ENCODE data around the gene EIF4A2. TPM values are rescaled to one million over a fixed set of nuclear protein-coding genes. Genes with fewer than 3 reads are reported as not detected.

The EIF4A2 gene
- total and polyA plus RNA-seq, 2 of the 13 experiments (the other 11 are each of a cell fraction or from before 2014, with no cell fraction given), result 480 to 596 TPM

DNA sequence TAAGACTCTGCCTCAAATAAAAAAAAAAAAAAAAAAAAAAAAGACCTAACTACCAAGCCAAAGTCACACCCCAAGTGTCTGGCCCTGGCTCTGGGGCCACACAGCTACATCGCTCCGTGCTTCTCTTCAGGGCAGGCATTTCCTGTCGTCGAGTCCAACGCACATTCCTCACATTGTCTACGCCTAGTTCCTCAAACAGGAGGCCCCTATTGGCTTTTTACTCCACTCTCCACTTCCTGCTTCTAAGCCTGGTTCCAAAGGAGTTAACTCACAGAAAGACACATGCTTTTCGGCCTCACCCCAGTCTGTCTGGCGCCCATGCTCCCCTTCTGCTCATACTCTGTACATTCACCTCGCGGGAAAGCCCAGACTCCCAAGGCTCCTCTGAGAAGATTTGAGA lies 37.4 kb upstream of the EIF4A2 start (continued):
- TF ChIP-seq, protein P1, sequence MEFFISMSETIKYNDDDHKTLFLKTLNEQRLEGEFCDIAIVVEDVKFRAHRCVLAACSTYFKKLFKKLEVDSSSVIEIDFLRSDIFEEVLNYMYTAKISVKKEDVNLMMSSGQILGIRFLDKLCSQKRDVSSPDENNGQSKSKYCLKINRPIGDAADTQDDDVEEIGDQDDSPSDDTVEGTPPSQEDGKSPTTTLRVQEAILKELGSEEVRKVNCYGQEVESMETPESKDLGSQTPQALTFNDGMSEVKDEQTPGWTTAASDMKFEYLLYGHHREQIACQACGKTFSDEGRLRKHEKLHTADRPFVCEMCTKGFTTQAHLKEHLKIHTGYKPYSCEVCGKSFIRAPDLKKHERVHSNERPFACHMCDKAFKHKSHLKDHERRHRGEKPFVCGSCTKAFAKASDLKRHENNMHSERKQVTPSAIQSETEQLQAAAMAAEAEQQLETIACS (CRISPR knock-in tag; IDR thresholded peaks at IDR 0.05), result no peak
- TF ChIP-seq SAP130 (CRISPR knock-in tag; IDR thresholded peaks at IDR 0.05; ENCODE audit: low read depth) (peak; percentile 80), MXI1 (IDR thresholded peaks at IDR 0.05; ENCODE audit: borderline replicate concordance, low read depth, low read length) (peak; percentile 25; the same call in 1 of the 3 replicates), ELF1 (CRISPR knock-in tag; IDR thresholded peaks at IDR 0.05) (peak; percentile 91), ARNTL (CRISPR knock-in tag; IDR thresholded peaks at IDR 0.05) (0 out of 2 replicates have a peak, but pooled peaks have one; percentile 47), NFYB (CRISPR knock-in tag; IDR thresholded peaks at IDR 0.05) (peak; percentile 70), SOX6 (IDR thresholded peaks at IDR 0.05) (no peak), SOX6 (CRISPR knock-in tag; IDR thresholded peaks at IDR 0.05) (peak; percentile 42), ZNF567 (CRISPR knock-in tag; IDR thresholded peaks at IDR 0.05; ENCODE audit: borderline replicate concordance) (no peak), KAT8 (CRISPR knock-in tag; IDR thresholded peaks at IDR 0.05) (peak; percentile 86), GFI1 (CRISPR knock-in tag; IDR thresholded peaks at IDR 0.05; ENCODE audit: borderline replicate concordance) (no peak), HNRNPL (IDR thresholded peaks at IDR 0.05; ENCODE audit: low read depth, low read length) (no peak)
- TF ChIP-seq, protein P2, sequence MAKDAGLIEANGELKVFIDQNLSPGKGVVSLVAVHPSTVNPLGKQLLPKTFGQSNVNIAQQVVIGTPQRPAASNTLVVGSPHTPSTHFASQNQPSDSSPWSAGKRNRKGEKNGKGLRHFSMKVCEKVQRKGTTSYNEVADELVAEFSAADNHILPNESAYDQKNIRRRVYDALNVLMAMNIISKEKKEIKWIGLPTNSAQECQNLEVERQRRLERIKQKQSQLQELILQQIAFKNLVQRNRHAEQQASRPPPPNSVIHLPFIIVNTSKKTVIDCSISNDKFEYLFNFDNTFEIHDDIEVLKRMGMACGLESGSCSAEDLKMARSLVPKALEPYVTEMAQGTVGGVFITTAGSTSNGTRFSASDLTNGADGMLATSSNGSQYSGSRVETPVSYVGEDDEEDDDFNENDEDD (CRISPR knock-in tag; IDR thresholded peaks at IDR 0.05; ENCODE audit: borderline replicate concordance), result peak; percentile 70; the same call in 1 of the 2 replicates
- TF ChIP-seq, protein P3, sequence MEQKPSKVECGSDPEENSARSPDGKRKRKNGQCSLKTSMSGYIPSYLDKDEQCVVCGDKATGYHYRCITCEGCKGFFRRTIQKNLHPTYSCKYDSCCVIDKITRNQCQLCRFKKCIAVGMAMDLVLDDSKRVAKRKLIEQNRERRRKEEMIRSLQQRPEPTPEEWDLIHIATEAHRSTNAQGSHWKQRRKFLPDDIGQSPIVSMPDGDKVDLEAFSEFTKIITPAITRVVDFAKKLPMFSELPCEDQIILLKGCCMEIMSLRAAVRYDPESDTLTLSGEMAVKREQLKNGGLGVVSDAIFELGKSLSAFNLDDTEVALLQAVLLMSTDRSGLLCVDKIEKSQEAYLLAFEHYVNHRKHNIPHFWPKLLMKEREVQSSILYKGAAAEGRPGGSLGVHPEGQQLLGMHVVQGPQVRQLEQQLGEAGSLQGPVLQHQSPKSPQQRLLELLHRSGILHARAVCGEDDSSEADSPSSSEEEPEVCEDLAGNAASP (CRISPR knock-in tag; IDR thresholded peaks at IDR 0.05; ENCODE audit: borderline replicate concordance), result 0 out of 2 replicates have a peak, but pooled peaks have one; percentile 41
- TF ChIP-seq, protein P4, sequence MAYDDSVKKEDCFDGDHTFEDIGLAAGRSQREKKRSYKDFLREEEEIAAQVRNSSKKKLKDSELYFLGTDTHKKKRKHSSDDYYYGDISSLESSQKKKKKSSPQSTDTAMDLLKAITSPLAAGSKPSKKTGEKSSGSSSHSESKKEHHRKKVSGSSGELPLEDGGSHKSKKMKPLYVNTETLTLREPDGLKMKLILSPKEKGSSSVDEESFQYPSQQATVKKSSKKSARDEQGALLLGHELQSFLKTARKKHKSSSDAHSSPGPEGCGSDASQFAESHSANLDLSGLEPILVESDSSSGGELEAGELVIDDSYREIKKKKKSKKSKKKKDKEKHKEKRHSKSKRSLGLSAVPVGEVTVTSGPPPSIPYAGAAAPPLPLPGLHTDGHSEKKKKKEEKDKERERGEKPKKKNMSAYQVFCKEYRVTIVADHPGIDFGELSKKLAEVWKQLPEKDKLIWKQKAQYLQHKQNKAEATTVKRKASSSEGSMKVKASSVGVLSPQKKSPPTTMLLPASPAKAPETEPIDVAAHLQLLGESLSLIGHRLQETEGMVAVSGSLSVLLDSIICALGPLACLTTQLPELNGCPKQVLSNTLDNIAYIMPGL (CRISPR knock-in tag; IDR thresholded peaks at IDR 0.05; ENCODE audit: borderline replicate concordance in 1 of 2, low read depth in 1 of 2), result peak in 1 of 2 experiments; percentile 66; a peak in 1 of 4 replicates
- TF ChIP-seq, protein P5, sequence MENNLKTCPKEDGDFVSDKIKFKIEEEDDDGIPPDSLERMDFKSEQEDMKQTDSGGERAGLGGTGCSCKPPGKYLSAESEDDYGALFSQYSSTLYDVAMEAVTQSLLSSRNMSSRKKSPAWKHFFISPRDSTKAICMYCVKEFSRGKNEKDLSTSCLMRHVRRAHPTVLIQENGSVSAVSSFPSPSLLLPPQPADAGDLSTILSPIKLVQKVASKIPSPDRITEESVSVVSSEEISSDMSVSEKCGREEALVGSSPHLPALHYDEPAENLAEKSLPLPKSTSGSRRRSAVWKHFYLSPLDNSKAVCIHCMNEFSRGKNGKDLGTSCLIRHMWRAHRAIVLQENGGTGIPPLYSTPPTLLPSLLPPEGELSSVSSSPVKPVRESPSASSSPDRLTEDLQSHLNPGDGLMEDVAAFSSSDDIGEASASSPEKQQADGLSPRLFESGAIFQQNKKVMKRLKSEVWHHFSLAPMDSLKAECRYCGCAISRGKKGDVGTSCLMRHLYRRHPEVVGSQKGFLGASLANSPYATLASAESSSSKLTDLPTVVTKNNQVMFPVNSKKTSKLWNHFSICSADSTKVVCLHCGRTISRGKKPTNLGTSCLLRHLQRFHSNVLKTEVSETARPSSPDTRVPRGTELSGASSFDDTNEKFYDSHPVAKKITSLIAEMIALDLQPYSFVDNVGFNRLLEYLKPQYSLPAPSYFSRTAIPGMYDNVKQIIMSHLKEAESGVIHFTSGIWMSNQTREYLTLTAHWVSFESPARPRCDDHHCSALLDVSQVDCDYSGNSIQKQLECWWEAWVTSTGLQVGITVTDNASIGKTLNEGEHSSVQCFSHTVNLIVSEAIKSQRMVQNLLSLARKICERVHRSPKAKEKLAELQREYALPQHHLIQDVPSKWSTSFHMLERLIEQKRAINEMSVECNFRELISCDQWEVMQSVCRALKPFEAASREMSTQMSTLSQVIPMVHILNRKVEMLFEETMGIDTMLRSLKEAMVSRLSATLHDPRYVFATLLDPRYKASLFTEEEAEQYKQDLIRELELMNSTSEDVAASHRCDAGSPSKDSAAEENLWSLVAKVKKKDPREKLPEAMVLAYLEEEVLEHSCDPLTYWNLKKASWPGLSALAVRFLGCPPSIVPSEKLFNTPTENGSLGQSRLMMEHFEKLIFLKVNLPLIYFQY (CRISPR knock-in tag; IDR thresholded peaks at IDR 0.05; ENCODE audit: borderline replicate concordance), result no peak
